Osteocyte (in vitro differentiated cells): Measurements from ENCODE around the gene RHOJ. TPM values are rescaled to one million over a fixed set of nuclear protein-coding genes. Genes with fewer than 3 reads are reported as not detected.

ENCODE experiments used
- DNase-seq: peaks from one replicate; pipeline ENCODE4 v3.0.0; 2021; ENCODE audit warnings: mixed read lengths; ENCODE audit not compliant: unreplicated experiment; ENCODE audit errors: extremely low spot score
- H3K27ac Mint-ChIP-seq: one replicate; pipeline ENCODE4 v1.8.0; 2021; ENCODE audit warnings: mild to moderate bottlenecking, mixed read lengths; ENCODE audit not compliant: unreplicated experiment
- H3K27me3 Mint-ChIP-seq: one replicate; pipeline ENCODE4 v1.8.0; 2021; ENCODE audit warnings: mixed read lengths; ENCODE audit not compliant: unreplicated experiment
- H3K36me3 Mint-ChIP-seq: one replicate; pipeline ENCODE4 v1.8.0; 2021; ENCODE audit warnings: mixed read lengths; ENCODE audit not compliant: unreplicated experiment
- H3K4me1 Mint-ChIP-seq: one replicate; pipeline ENCODE4 v1.8.0; 2021; ENCODE audit warnings: mixed read lengths; ENCODE audit not compliant: unreplicated experiment
- H3K4me3 Mint-ChIP-seq: one replicate; pipeline ENCODE4 v1.8.0; 2021; ENCODE audit warnings: mild to moderate bottlenecking, moderate library complexity, mixed read lengths; ENCODE audit not compliant: unreplicated experiment
- H3K9me3 Mint-ChIP-seq: one replicate; pipeline ENCODE4 v1.8.0; 2021; ENCODE audit warnings: mixed read lengths; ENCODE audit not compliant: unreplicated experiment
- total RNA-seq: library from RNA; stranded (reverse); gene quantifications from 2 replicates; pipeline ENCODE4 v1.2.1, GENCODE V29; 2021
- TF ChIP-seq, protein P1 (sequence below): fragments of 200-600 bp; sonication (generic); IDR thresholded peaks from 2 replicates; pipeline ENCODE4 v1.5.0; 2021; ENCODE audit warnings: antibody characterized with exemption, mild to moderate bottlenecking, moderate library complexity

RHOJ gene
- total RNA-seq, 1 donor from 2014 or later, result 69.7 TPM

DNA sequence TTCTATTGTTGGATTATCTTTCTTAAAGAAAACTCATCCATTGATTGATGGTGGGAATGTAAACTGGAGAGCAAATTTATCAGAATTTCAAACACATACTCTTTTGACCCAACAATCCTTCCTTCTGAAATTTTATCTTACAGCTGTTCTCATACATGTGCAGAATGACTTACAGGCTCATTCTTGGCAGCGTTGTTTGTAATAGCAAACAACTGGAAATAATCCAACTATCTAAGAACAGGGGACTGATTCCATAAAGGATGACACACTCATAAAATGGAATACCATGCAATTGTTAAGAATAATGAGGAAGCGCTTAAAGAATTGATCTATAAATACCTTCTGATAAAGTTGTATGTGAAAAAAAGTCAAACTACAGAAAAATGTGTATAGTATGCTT, 24.0 kb downstream of the RHOJ start:
- peaks cover 71% of the 10 kb centered on the region for H3K4me1 Mint-ChIP-seq
- H3K4me3 Mint-ChIP-seq, result no peak overlapping the region
- peaks cover 18% of the 10 kb centered on the region for H3K9me3 Mint-ChIP-seq
- peaks cover 17% of the 10 kb centered on the region for H3K36me3 Mint-ChIP-seq
- H3K27ac Mint-ChIP-seq, result no peak overlapping the region
- DNase-seq, result no peak
- TF ChIP-seq, protein P1, sequence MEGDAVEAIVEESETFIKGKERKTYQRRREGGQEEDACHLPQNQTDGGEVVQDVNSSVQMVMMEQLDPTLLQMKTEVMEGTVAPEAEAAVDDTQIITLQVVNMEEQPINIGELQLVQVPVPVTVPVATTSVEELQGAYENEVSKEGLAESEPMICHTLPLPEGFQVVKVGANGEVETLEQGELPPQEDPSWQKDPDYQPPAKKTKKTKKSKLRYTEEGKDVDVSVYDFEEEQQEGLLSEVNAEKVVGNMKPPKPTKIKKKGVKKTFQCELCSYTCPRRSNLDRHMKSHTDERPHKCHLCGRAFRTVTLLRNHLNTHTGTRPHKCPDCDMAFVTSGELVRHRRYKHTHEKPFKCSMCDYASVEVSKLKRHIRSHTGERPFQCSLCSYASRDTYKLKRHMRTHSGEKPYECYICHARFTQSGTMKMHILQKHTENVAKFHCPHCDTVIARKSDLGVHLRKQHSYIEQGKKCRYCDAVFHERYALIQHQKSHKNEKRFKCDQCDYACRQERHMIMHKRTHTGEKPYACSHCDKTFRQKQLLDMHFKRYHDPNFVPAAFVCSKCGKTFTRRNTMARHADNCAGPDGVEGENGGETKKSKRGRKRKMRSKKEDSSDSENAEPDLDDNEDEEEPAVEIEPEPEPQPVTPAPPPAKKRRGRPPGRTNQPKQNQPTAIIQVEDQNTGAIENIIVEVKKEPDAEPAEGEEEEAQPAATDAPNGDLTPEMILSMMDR, result no peak
- no peaks in the 10 kb centered on the region for H3K27me3 Mint-ChIP-seq

DNA sequence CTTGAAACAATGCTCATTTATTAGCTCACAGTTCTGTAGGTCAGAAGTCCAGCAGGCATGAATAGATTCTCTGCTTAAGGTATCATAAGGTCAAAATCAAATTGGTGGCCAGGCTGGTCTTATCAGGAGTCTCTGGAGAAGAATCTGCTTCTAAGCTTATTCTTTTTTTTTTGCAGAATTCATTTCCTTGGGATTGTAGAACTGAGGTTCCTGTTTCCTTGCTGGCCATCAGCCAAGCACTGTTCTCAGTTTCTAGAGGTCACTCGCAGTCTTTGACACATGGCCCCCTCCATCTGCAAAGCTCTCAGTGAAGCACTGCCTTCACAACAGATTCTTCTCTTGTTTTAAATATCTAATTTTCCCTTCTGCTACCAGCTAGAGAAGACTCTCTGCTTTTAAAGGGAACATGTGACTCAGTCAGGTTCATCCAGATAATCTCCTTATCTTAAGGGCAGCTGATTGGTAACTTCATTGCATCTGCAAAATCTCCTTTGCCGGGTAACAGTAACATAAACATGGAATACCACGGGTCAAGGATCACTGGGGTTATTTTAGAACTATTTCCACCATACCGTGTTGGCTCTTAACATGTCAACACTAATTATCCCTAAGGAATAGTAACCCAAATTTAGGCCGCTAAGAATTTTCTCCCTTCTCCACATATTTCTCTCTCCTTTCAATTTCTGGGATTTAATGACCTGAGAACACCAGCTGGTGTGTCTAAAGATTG, 25.3 kb downstream of the RHOJ start:
- TF ChIP-seq, protein P1, result no peak
- H3K4me1 Mint-ChIP-seq, result peaks cover 65% of the 10 kb centered on the region

DNA sequence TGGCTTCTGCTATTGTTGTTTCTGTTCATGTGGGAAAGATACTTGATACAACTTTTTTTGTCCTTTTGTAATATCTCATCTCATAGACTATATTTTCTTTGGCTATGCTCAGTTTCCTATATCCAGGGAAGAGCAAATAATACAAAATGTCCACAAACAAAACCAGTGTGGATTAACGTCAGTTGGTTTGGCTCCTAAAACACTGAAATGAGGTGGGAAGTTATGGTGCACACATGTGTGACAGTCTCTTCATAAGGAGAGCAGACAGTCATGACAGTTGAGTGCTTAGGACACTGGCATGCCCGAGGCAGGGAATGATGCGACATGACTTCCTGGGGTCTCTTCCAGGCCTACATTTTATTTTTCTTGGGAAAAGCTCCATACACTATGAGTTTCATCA, 27.5 kb downstream of the RHOJ start:
- Mint-ChIP-seq H3K4me1 (peaks cover 55% of the 10 kb centered on the region), H3K36me3 (peaks cover 25% of the 10 kb centered on the region), H3K4me3 (no peak overlapping the region), H3K27me3 (no peaks in the 10 kb centered on the region), H3K9me3 (peaks cover 16% of the 10 kb centered on the region), H3K27ac (peak overlapping the region; percentile 80)
- no peak for DNase-seq
- TF ChIP-seq, protein P1, result no peak

More for the DNA sequence above, 25.3 kb downstream of the RHOJ start:
- H3K36me3 Mint-ChIP-seq, result peaks cover 21% of the 10 kb centered on the region
- no peak overlapping the region for H3K4me3 Mint-ChIP-seq
- DNase-seq, result no peak
- peaks cover 16% of the 10 kb centered on the region for H3K9me3 Mint-ChIP-seq
- H3K27ac Mint-ChIP-seq, result peak overlapping the region; percentile 48
- H3K27me3 Mint-ChIP-seq, result no peaks in the 10 kb centered on the region

DNA sequence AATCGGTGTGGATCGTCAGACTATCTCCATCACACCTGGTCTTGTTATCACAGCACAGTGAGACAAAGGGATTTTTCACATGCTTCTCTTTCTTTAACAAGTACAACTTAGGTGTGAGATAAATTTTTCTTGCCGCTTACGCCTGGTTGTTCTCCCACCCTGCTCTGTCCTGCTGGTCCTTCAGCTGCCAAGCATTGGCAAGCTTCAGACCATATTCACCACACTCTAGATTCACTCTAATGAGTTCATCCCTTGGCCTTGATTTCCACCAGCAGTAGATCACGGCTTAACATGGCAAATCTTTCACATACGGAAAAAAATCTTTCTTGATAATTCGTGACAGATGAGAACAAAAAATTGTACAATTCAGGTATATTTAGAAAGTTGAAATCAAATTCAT, 33.5 kb downstream of the RHOJ start:
- DNase-seq, result no peak

DNA sequence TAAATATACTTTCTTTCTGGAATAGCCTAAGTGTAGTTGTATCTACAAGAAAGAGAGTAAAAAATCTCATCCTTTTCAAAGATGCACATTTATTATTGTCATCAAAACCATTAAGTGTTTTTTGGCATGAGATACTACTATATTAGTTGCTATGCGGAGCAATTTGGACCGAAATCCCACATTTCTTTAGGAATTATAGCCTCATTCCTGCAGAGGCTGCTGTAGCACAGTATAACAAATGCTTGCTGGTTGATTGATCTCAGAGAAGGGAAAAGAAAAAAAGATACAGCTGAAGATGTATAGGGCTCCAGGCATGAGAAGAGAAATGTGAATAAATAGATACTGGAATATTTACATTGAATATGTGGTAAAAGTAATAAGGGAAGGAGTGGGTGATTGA, 36.0 kb downstream of the RHOJ start:
- Mint-ChIP-seq H3K27me3 (no peaks in the 10 kb centered on the region), H3K27ac (no peak overlapping the region), H3K9me3 (no peaks in the 10 kb centered on the region), H3K4me1 (peaks cover 15% of the 10 kb centered on the region), H3K36me3 (peaks cover 17% of the 10 kb centered on the region), H3K4me3 (no peak overlapping the region)
- DNase-seq, result no peak
- TF ChIP-seq, protein P1, result no peak

More for the DNA sequence above, 33.5 kb downstream of the RHOJ start:
- no peak overlapping the region for H3K4me3 Mint-ChIP-seq
- peaks cover 24% of the 10 kb centered on the region for H3K4me1 Mint-ChIP-seq
- no peaks in the 10 kb centered on the region for H3K9me3 Mint-ChIP-seq
- H3K27me3 Mint-ChIP-seq, result no peaks in the 10 kb centered on the region
- no peak overlapping the region for H3K27ac Mint-ChIP-seq
- TF ChIP-seq, protein P1, result no peak
- peaks cover 18% of the 10 kb centered on the region for H3K36me3 Mint-ChIP-seq
